BLaER1 treated with 17β-estradiol and CSF1 and Interleukin-3, amounts not matched to agents 10 nM and 100 nM (cell line): ENCODE results near the gene MED12L.

ENCODE experiments used
- H3K27ac ChIP-seq, 11 experiments: shearing (Covaris generic); formaldehyde crosslinking; 2 replicates each; pipeline ENCODE4 v1.8.1; 2022
- H3K27me3 ChIP-seq, 11 experiments: shearing (Covaris generic); formaldehyde crosslinking; 2 replicates each; pipeline ENCODE4 v1.8.1; 2022
- H3K36me3 ChIP-seq, 11 experiments: shearing (Covaris generic); formaldehyde crosslinking; 2 replicates each; pipeline ENCODE4 v1.8.1; 2022
- H3K4me1 ChIP-seq, 10 experiments: shearing (Covaris generic); formaldehyde crosslinking; 2 replicates each; pipeline ENCODE4 v1.8.1; 2022
- H3K4me2 ChIP-seq, 11 experiments: shearing (Covaris generic); formaldehyde crosslinking; 2 replicates each; pipeline ENCODE4 v1.8.1; 2022
- H3K4me3 ChIP-seq, 10 experiments: shearing (Covaris generic); formaldehyde crosslinking; 2 replicates each; pipeline ENCODE4 v1.8.1; 2022
- H3K9ac ChIP-seq, 11 experiments: shearing (Covaris generic); formaldehyde crosslinking; 2 replicates each; pipeline ENCODE4 v1.8.1; 2022
- H3K9me3 ChIP-seq, 11 experiments: shearing (Covaris generic); formaldehyde crosslinking; replicated peaks in 1 of 11; 2 replicates each; pipeline ENCODE4 v1.8.1; 2022
- H4K20me1 ChIP-seq, 11 experiments: shearing (Covaris generic); formaldehyde crosslinking; 2 replicates each; pipeline ENCODE4 v1.8.1; 2022
- Cebpa-rat ChIP-seq, 11 experiments: shearing (Covaris generic); IDR thresholded peaks; 2 replicates each; pipeline ENCODE4 v1.8.1; 2022

The MED12L gene

GRCh38 chr3:151301787-151302186, 216.3 kb downstream of the MED12L start:
- no peak overlapping the region for H3K9ac ChIP-seq
- no peaks in the 10 kb centered on the region for H3K27me3 ChIP-seq
- H3K4me1 ChIP-seq = peaks cover 0 to 27% (median 0%) of the 10 kb centered on the region in 10 experiments; a peak in 4 of 20 replicates
- peak overlapping the region in 2 of 11 experiments; percentile 9 to 60; a peak in 1 of 22 replicates for H3K4me2 ChIP-seq
- H3K36me3 ChIP-seq = no peaks in the 10 kb centered on the region
- no peaks in the 10 kb centered on the region for H3K9me3 ChIP-seq
- H3K27ac ChIP-seq = no peak overlapping the region
- no peak overlapping the region for H3K4me3 ChIP-seq
- no peak for TF ChIP-seq Cebpa-rat (IDR thresholded peaks at IDR 0.05)
- H4K20me1 ChIP-seq = no peaks in the 10 kb centered on the region

DNA sequence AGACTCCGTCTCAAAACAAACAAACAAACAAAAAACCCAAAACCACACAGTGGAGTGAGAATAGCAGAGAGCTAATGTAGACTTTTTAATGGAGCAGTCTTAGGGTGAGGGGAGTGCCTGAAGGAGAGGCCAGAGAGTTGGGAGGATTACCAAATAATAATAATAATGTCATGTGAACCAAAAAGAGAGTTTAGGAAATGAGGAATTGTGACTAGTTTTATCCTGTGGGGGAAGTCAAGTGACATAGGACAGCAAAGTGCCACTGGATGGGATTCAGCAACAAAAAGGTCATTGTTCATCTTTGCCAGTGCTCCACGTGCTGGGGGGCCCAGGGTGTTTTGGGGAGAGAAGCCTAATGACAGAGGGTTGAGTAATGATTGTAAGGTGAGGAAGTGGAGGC, 218.3 kb downstream of the MED12L start:
- Histone ChIP-seq H4K20me1 (no peaks in the 10 kb centered on the region), H3K9ac (no peak overlapping the region), H3K36me3 (no peaks in the 10 kb centered on the region), H3K27me3 (no peaks in the 10 kb centered on the region), H3K9me3 (no peaks in the 10 kb centered on the region), H3K27ac (no peak overlapping the region), H3K4me3 (no peak overlapping the region), H3K4me1 (peaks cover 0 to 27% (median 0%) of the 10 kb centered on the region in 10 experiments; a peak in 4 of 20 replicates), H3K4me2 (peak overlapping the region in 1 of 11 experiments; percentile 34; a peak in 1 of 22 replicates)
- TF ChIP-seq Cebpa-rat (IDR thresholded peaks at IDR 0.05) = no peak

GRCh38 chr3:151305060-151305774, 219.8 kb downstream of the MED12L start:
- no peaks in the 10 kb centered on the region for H3K27me3 ChIP-seq
- no peaks in the 10 kb centered on the region for H4K20me1 ChIP-seq
- no peaks in the 10 kb centered on the region for H3K9me3 ChIP-seq
- no peaks in the 10 kb centered on the region for H3K36me3 ChIP-seq
- no peak overlapping the region for H3K4me2 ChIP-seq
- H3K4me1 ChIP-seq = peaks cover 0 to 25% (median 0%) of the 10 kb centered on the region in 10 experiments; a peak in 4 of 20 replicates
- no peak for TF ChIP-seq Cebpa-rat (IDR thresholded peaks at IDR 0.05)
- H3K4me3 ChIP-seq = no peak overlapping the region
- no peak overlapping the region for H3K9ac ChIP-seq
- no peak overlapping the region for H3K27ac ChIP-seq

- H3K4me1 ChIP-seq = peaks cover 0 to 19% (median 0%) of the 10 kb centered on the region in 10 experiments; a peak in 4 of 20 replicates
- no peak overlapping the region for H3K4me3 ChIP-seq
- no peaks in the 10 kb centered on the region for H3K36me3 ChIP-seq
- H3K4me2 ChIP-seq = no peak overlapping the region
- H3K9me3 ChIP-seq = no peaks in the 10 kb centered on the region
- H4K20me1 ChIP-seq = no peaks in the 10 kb centered on the region
- no peak overlapping the region for H3K9ac ChIP-seq
- no peaks in the 10 kb centered on the region for H3K27me3 ChIP-seq
- no peak overlapping the region for H3K27ac ChIP-seq
- no peak for TF ChIP-seq Cebpa-rat (IDR thresholded peaks at IDR 0.05)
Observed at GRCh38 chr3:151305775-151306151, 220.3 kb downstream of the MED12L start.

- no peak for TF ChIP-seq Cebpa-rat (IDR thresholded peaks at IDR 0.05)
- Histone ChIP-seq H3K4me1 (peaks cover 0 to 14% (median 0%) of the 10 kb centered on the region in 10 experiments; a peak in 3 of 20 replicates), H3K9me3 (no peaks in the 10 kb centered on the region), H3K27me3 (no peaks in the 10 kb centered on the region), H4K20me1 (no peaks in the 10 kb centered on the region), H3K36me3 (no peaks in the 10 kb centered on the region), H3K4me3 (no peak overlapping the region), H3K27ac (no peak overlapping the region), H3K4me2 (no peak overlapping the region), H3K9ac (no peak overlapping the region)
Observed at GRCh38 chr3:151306168-151306810, 220.8 kb downstream of the MED12L start.

GRCh38 chr3:151307131-151307530, 221.7 kb downstream of the MED12L start:
- Histone ChIP-seq H3K9ac (no peak overlapping the region), H3K4me1 (peaks cover 0 to 7% (median 0%) of the 10 kb centered on the region in 10 experiments; a peak in 1 of 20 replicates), H3K36me3 (no peaks in the 10 kb centered on the region), H3K27ac (no peak overlapping the region), H3K9me3 (no peaks in the 10 kb centered on the region), H3K4me3 (no peak overlapping the region), H3K27me3 (no peaks in the 10 kb centered on the region), H4K20me1 (no peaks in the 10 kb centered on the region), H3K4me2 (no peak overlapping the region)
- TF ChIP-seq Cebpa-rat (IDR thresholded peaks at IDR 0.05) = no peak

- Histone ChIP-seq H3K4me3 (no peak overlapping the region), H3K4me2 (no peak overlapping the region)
Observed at GRCh38 chr3:151307583-151308488, 222.4 kb downstream of the MED12L start.

DNA sequence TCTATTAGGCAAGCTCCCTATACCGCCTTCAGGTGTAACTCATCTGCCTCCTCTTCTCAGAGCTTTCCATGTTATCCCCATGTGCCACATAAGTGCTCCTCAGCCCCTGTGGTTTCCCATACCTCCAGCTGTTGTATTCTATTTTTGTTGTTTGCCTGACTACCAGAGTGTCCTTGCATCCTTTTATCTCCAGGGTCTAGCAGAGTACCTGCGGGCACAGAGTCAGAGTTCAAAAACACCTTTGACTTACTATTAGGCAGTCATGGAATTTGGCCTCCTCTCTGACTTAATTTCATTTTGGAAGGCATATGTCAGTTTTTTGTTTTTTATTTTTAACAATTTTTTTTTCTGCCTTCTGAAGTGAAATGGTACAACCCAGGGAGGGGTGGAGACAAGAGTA, 224.1 kb downstream of the MED12L start:
- no peaks in the 10 kb centered on the region for H3K36me3 ChIP-seq
- no peak overlapping the region for H3K27ac ChIP-seq
- H3K9me3 ChIP-seq = no peaks in the 10 kb centered on the region
- no peaks in the 10 kb centered on the region for H3K27me3 ChIP-seq
- no peak overlapping the region for H3K9ac ChIP-seq
- no peaks in the 10 kb centered on the region for H4K20me1 ChIP-seq
- no peak for TF ChIP-seq Cebpa-rat (IDR thresholded peaks at IDR 0.05)
- no peaks in the 10 kb centered on the region for H3K4me1 ChIP-seq
- H3K4me3 ChIP-seq = no peak overlapping the region
- no peak overlapping the region for H3K4me2 ChIP-seq

More at GRCh38 chr3:151307583-151308488, 222.4 kb downstream of the MED12L start:
- H3K4me1 ChIP-seq = peaks cover 0 to 7% (median 0%) of the 10 kb centered on the region in 10 experiments; a peak in 1 of 20 replicates
- no peak overlapping the region for H3K27ac ChIP-seq
- H3K9me3 ChIP-seq = no peaks in the 10 kb centered on the region
- H3K9ac ChIP-seq = no peak overlapping the region
- H4K20me1 ChIP-seq = no peaks in the 10 kb centered on the region
- no peaks in the 10 kb centered on the region for H3K27me3 ChIP-seq
- TF ChIP-seq Cebpa-rat (IDR thresholded peaks at IDR 0.05) = no peak
- no peaks in the 10 kb centered on the region for H3K36me3 ChIP-seq

DNA sequence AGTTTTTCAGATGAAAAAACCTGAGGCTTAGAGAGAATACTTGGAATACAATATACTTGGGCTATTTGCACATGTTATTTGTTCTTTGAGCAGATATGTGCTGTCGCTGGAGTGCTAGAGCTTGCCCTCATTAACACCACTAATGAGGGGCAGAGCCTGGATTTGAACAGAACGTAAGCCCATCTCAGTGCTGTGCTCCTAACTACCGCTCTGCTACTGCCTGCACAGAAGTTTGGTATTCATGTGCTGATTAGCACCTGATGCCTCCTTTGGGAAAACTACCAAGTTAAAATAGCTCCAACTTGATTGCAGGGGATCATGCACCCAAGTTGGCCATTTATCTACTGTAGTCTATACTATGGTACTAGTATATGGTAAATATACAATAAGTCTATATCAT, 227.5 kb downstream of the MED12L start:
- no peaks in the 10 kb centered on the region for H4K20me1 ChIP-seq
- H3K27me3 ChIP-seq = no peaks in the 10 kb centered on the region
- H3K27ac ChIP-seq = no peak overlapping the region
- H3K4me1 ChIP-seq = no peaks in the 10 kb centered on the region; a peak in 1 of 20 replicates
- no peak overlapping the region for H3K4me3 ChIP-seq
- H3K36me3 ChIP-seq = no peaks in the 10 kb centered on the region
- no peak for TF ChIP-seq Cebpa-rat (IDR thresholded peaks at IDR 0.05)
- no peak overlapping the region for H3K9ac ChIP-seq
- H3K4me2 ChIP-seq = no peak overlapping the region
- no peaks in the 10 kb centered on the region for H3K9me3 ChIP-seq
